NT2/D1 (cell line): Measurements from ENCODE around the gene CLIP4.

Experiments used
- DNase-seq: peaks from one replicate; pipeline ENCODE4 v3.0.0-alpha.2; 2011; ENCODE audit warnings: low read depth, low spot score
- H3K27me3 ChIP-seq: 2 replicates; pipeline ENCODE4 v1.6.0; 2011; ENCODE audit warnings: mild to moderate bottlenecking; ENCODE audit not compliant: insufficient read length, insufficient read depth
- H3K36me3 ChIP-seq: 2 replicates; pipeline ENCODE4 v1.6.1; 2011; ENCODE audit warnings: mild to moderate bottlenecking, low read length, mixed read lengths; ENCODE audit not compliant: insufficient read depth, insufficient read length
- H3K4me1 ChIP-seq: 2 replicates; pipeline ENCODE4 v1.5.1; 2011; ENCODE audit not compliant: insufficient read depth, insufficient read length
- H3K4me3 ChIP-seq: 2 replicates; pipeline ENCODE4 v1.5.1; 2011; ENCODE audit warnings: low read depth; ENCODE audit not compliant: insufficient read length
- H3K9ac ChIP-seq: 2 replicates; pipeline ENCODE4 v1.6.0; 2011; ENCODE audit warnings: low read depth; ENCODE audit not compliant: insufficient read length
- H3K9me3 ChIP-seq: 2 replicates; pipeline ENCODE4 v1.5.1; 2011; ENCODE audit warnings: mild to moderate bottlenecking, low read length; ENCODE audit not compliant: insufficient read depth
- SUZ12 ChIP-seq: IDR thresholded peaks from 2 replicates; pipeline ENCODE4 v1.6.1; 2011; ENCODE audit not compliant: insufficient read length, insufficient read depth; ENCODE audit errors: extremely low read depth
- YY1 ChIP-seq: IDR thresholded peaks from 2 replicates; pipeline ENCODE4 v1.6.1; 2011; ENCODE audit not compliant: insufficient read length, insufficient read depth
- ZNF274 ChIP-seq: IDR thresholded peaks from 2 replicates; pipeline ENCODE4 v1.6.1; 2011; ENCODE audit warnings: mild to moderate bottlenecking, low read depth, low read length

The CLIP4 gene

GRCh38 chr2:29112379-29112778, 2.8 kb upstream of the CLIP4 start:
- no peak for TF ChIP-seq ZNF274
- no peaks in the 10 kb centered on the region for H3K36me3 ChIP-seq
- H3K9me3 ChIP-seq: no peaks in the 10 kb centered on the region
- H3K9ac ChIP-seq: no peak overlapping the region
- H3K4me3 ChIP-seq: no peak overlapping the region
- no peaks in the 10 kb centered on the region for H3K4me1 ChIP-seq
- DNase-seq: no peak
- H3K27me3 ChIP-seq: peaks cover 48% of the 10 kb centered on the region

DNA sequence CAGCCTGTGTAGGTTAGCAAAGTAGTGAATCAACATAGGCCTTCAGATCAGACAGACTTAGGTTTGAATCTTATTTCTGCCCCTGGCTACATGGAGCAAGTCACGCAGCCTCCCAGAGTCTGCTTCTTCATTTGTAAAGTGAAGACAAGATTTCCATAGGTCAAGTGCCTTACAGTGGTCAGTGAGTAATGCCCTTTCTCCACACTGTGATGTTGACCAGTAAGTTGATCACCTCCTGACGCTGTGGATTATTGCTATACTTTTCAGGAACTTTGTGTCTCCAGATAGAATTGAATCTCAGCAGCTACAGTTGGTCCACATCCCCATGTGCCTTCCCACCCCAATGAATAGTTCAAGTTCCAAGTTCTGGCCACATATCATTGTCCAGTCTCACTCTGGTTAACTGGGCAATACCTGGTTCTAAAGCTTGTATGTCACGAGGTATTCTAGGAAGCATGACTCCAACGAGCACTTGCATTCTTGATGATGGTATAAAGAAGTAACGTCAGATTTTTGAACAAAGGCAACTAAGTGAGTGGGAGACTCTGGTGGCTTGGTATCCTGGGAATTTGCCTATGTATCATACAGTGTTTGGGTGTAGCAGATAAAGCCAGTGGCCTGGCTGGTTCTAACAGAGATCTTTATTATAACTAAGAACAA, 2.1 kb upstream of the CLIP4 start:
- Histone ChIP-seq H3K27me3 (peaks cover 55% of the 10 kb centered on the region), H3K36me3 (no peaks in the 10 kb centered on the region), H3K9me3 (no peaks in the 10 kb centered on the region), H3K4me1 (no peaks in the 10 kb centered on the region), H3K9ac (no peak overlapping the region), H3K4me3 (no peak overlapping the region)
- DNase-seq: no peak
- TF ChIP-seq YY1 (no peak), ZNF274 (no peak)

DNA sequence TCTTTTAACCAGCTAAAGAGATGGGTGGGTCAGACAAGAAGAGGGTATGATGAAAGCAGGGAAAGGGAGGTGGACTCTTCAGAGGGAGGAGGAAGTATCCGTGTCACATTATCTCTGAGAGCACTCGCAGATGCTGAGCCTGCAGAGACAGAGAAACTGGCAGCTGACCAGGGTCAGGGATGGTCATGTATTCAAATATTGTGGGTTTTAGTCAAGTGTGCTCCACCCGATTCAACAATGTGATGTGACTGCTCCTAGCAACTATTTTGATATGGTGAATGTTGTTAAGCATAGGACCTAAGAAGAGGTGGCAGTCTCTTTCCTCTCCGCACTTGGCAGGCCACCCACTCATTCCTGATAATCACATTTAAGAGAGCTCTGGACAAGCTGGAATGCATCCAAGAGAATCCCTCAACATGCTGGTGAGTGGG, 1.3 kb upstream of the CLIP4 start:
- Histone ChIP-seq H3K4me3 (no peak overlapping the region), H3K27me3 (peaks cover 56% of the 10 kb centered on the region), H3K36me3 (no peaks in the 10 kb centered on the region), H3K9ac (no peak overlapping the region), H3K9me3 (no peaks in the 10 kb centered on the region), H3K4me1 (no peaks in the 10 kb centered on the region)
- TF ChIP-seq YY1 (no peak), ZNF274 (no peak), SUZ12 (no peak)
- DNase-seq: no peak

- Histone ChIP-seq H3K36me3 (no peaks in the 10 kb centered on the region), H3K9ac (no peak overlapping the region), H3K9me3 (no peaks in the 10 kb centered on the region), H3K4me1 (no peaks in the 10 kb centered on the region), H3K27me3 (peaks cover 56% of the 10 kb centered on the region), H3K4me3 (peak overlapping the region; percentile 46)
- TF ChIP-seq ZNF274 (no peak), SUZ12 (no peak), YY1 (no peak)
- DNase-seq: no peak
These were observed 649 bp upstream of the CLIP4 start for GRCh38 chr2:29114586-29114945.

DNA sequence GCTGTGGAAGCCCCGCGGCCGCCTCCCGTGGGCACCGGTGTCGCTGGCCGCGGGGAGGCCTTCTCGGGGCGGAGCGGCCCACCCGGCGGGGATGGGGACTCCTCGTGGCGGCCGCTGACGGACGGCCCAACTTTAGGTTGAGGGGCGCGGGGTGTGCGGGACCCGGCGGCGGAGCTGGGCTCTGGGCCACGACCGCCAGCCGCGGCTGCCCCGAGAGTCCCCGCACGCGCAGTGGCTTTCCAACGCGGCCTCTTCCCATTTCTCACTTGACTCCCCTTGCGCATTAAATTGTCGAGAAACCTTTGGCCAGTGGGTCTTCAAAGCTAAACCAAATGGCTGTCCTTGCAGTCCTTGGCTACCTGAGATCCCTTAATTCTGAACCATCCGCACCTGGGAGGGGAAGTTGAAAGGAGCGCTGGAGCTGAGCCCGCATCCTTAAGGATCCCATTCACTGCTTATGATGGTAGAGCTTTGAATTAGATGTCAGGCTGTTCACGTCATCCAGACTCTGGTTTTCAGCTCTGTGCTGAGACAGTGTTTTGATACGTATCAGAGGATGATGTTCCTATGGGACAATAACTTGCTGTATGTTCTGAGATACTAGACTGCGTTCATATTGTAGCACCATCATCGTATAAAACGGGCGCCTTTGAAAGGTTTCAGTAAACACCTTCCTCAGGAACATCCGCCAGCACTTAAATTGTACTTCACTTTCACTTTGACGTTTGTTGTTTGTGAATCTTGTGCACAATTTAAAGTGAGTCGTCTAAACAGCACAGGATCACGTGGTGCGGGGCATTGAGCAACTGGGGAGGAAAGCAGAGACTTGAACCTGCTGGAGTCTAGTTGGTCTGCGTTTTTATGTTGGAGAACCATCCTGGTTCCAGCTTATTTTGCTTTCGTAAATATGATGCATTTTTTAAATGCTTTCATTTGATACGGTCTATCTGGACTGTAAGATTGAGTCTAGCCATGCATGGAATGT, 874 bp downstream of the CLIP4 start:
- Histone ChIP-seq H3K9me3 (no peaks in the 10 kb centered on the region), H3K4me3 (peak overlapping the region; percentile 46), H3K36me3 (no peaks in the 10 kb centered on the region), H3K27me3 (peaks cover 56% of the 10 kb centered on the region), H3K4me1 (no peaks in the 10 kb centered on the region), H3K9ac (peak overlapping the region; percentile 37)
- DNase-seq: no peak
- TF ChIP-seq SUZ12 (peak; percentile 3), ZNF274 (no peak)

GRCh38 chr2:29117636-29118303, 2.6 kb downstream of the CLIP4 start:
- Histone ChIP-seq H3K27me3 (peaks cover 51% of the 10 kb centered on the region), H3K4me1 (no peaks in the 10 kb centered on the region)

DNA sequence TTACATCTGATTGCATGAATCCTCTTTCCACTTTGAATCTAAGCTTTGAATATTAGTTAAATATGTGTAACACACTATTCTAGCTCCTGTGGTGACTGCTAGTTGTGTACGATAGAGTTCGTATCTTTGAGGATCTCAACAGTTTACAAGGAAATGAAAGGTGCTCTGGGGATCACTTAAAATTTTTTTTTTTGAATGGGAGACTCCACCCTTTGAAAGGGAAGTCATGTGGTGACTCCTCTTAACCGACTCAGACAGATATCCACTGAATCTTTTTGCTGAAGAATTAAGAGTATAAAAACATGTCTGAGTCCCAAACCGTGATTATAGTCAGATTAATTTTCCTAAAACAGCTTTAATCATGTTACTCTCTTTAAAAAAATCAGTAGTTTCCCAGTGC, 4.0 kb downstream of the CLIP4 start:
- H3K36me3 ChIP-seq: no peaks in the 10 kb centered on the region
- no peak overlapping the region for H3K9ac ChIP-seq
- no peaks in the 10 kb centered on the region for H3K4me1 ChIP-seq
- H3K9me3 ChIP-seq: peaks cover 3% of the 10 kb centered on the region
- H3K27me3 ChIP-seq: peaks cover 38% of the 10 kb centered on the region
- H3K4me3 ChIP-seq: no peak overlapping the region
- DNase-seq: no peak
- no peak for TF ChIP-seq ZNF274
- no peak for TF ChIP-seq YY1
- TF ChIP-seq SUZ12: no peak

More at GRCh38 chr2:29117636-29118303, 2.6 kb downstream of the CLIP4 start:
- Histone ChIP-seq H3K36me3 (no peaks in the 10 kb centered on the region), H3K9ac (no peak overlapping the region), H3K9me3 (no peaks in the 10 kb centered on the region), H3K4me3 (no peak overlapping the region)
- TF ChIP-seq YY1: no peak
- TF ChIP-seq ZNF274: no peak
- no peak for TF ChIP-seq SUZ12
- no peak for DNase-seq
